HCT116 (cell line): ENCODE results near the gene GPC5.

Source experiments
- EZH2phosphoT487 ChIP-seq: fragments of 200-600 bp; IDR thresholded peaks from 2 replicates; pipeline ENCODE4 v1.6.1; 2018; ENCODE audit warnings: antibody characterized with exemption, borderline replicate concordance
- SIN3A ChIP-seq: IDR thresholded peaks from 2 replicates; pipeline ENCODE4 v1.6.1; 2012; ENCODE audit warnings: low read depth

DNA sequence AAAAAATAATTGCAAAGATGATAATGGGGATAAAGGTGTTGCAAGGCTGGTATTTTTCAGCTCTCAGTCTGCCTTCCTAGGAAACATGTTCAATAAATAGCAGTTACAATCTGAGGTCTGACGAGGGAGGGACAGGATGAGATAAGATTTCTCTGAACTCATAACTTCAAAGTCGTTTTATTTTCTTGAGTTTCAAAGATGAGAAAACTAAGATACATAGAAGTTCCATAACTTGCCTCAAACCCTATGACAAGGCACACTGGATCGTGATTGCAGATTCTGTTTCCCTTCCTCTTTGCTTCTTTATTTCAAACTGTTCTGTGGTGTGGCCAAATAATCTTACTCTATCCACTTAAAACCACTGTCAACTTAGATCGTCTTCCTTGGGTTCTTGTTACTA is 327.2 kb downstream of the GPC5 start:
- TF ChIP-seq EZH2phosphoT487 = no peak
- no peak for TF ChIP-seq SIN3A
